GM21786 (cell line): ENCODE data around the gene OR52K1.

Source experiments
- ATAC-seq: cut with Tn5 transposase; IDR thresholded peaks from one replicate; pipeline ENCODE4 v1.9.1; 2021; ENCODE audit not compliant: unreplicated experiment

Gene OR52K1

GRCh38 chr11:4482445-4482844 lies at the start of gene OR52K1:
TSS of gene OR52K1 (plus strand) at chr11:4482646. CDS start at chr11:4488901, 6,255 bp downstream.
- ATAC-seq, result no peak

- ATAC-seq, result no peak
These were observed 48.6 kb upstream of the OR52K1 start for GRCh38 chr11:4433856-4434255.

- ATAC-seq, result no peak
These were observed 46.0 kb upstream of the OR52K1 start for GRCh38 chr11:4436411-4436810.

- ATAC-seq, result no peak
These were observed 40.9 kb upstream of the OR52K1 start for GRCh38 chr11:4441515-4441914.

- ATAC-seq, result no peak
These were observed 39.1 kb upstream of the OR52K1 start for GRCh38 chr11:4443232-4443891.

- no peak for ATAC-seq
These were observed 33.5 kb upstream of the OR52K1 start, which contains the start of gene OR52K2 for GRCh38 chr11:4448995-4449394. TSS of gene OR52K2 (plus strand) at chr11:4449295. CDS start at chr11:4449340, 45 bp downstream.

GRCh38 chr11:4453118-4453517 lies 29.3 kb upstream of the OR52K1 start:
- no peak for ATAC-seq

GRCh38 chr11:4454021-4454420 lies 28.4 kb upstream of the OR52K1 start:
- no peak for ATAC-seq

- no peak for ATAC-seq
These were observed 27.0 kb upstream of the OR52K1 start for GRCh38 chr11:4455419-4455818.

- peak; percentile 79 for ATAC-seq
These were observed 22.9 kb upstream of the OR52K1 start for GRCh38 chr11:4459500-4459899.

- ATAC-seq, result no peak
These were observed 22.3 kb upstream of the OR52K1 start for GRCh38 chr11:4460151-4460550.

- no peak for ATAC-seq
These were observed 18.0 kb upstream of the OR52K1 start for GRCh38 chr11:4464216-4465159.

GRCh38 chr11:4465407-4465806 lies 17.0 kb upstream of the OR52K1 start:
- ATAC-seq, result no peak

GRCh38 chr11:4466131-4466870 lies 16.1 kb upstream of the OR52K1 start:
- ATAC-seq, result no peak

- no peak for ATAC-seq
These were observed 15.5 kb upstream of the OR52K1 start for GRCh38 chr11:4466871-4467442.

- no peak for ATAC-seq
These were observed 14.4 kb upstream of the OR52K1 start for GRCh38 chr11:4467811-4468606.

- no peak for ATAC-seq
These were observed 2.8 kb upstream of the OR52K1 start for GRCh38 chr11:4479644-4480043.

- no peak for ATAC-seq
These were observed 1.7 kb upstream of the OR52K1 start for GRCh38 chr11:4480577-4481239.

GRCh38 chr11:4481240-4481582 lies 1.2 kb upstream of the OR52K1 start:
- ATAC-seq, result no peak

GRCh38 chr11:4484310-4484709 lies 1.9 kb downstream of the OR52K1 start:
- ATAC-seq, result no peak
